Left lung (tissue), 10 donors: ENCODE results near the gene TFAP2B. TPM values are rescaled to one million over a fixed set of nuclear protein-coding genes. Genes with fewer than 3 reads are reported as not detected.
A peak's percentile ranks its signal among the peaks of the same experiment; 100 is the strongest.

Source experiments
- ATAC-seq: fragments of 200-7000 bp; cut with Tn5 transposase; one replicate; pipeline ENCODE4 v1.9.1; 2020; ENCODE audit warnings: moderate library complexity
- DNase-seq, 4 donors: peaks; one replicate each; pipeline ENCODE4 v3.0.0-alpha.2; 2013 to 2020
- H3K27ac ChIP-seq, 2 donors: fragments of 200-600 bp; sonication (generic) in 1 of 2; one replicate each; pipeline versions ENCODE4 v1.5.0 to v1.8.0; 2020 to 2021
- H3K27me3 ChIP-seq, 2 donors: fragments of 200-600 bp; sonication (generic) in 1 of 2; one replicate each; pipeline versions ENCODE4 v1.5.0 to v1.8.0; 2020 to 2021
- H3K36me3 ChIP-seq, 2 donors: fragments of 200-600 bp; sonication (generic) in 1 of 2; one replicate each; pipeline versions ENCODE4 v1.5.0 to v1.8.0; 2020 to 2021
- H3K4me1 ChIP-seq, 2 donors: fragments of 200-600 bp; one replicate each; pipeline ENCODE4 v1.8.0; 2021
- H3K4me3 ChIP-seq, 2 donors: fragments of 200-600 bp; sonication (generic) in 1 of 2; one replicate each; pipeline versions ENCODE4 v1.5.0 to v1.8.0; 2020 to 2021; ENCODE audit warnings: mild to moderate bottlenecking in 1 of 2
- H3K9me3 ChIP-seq, 2 donors: fragments of 200-600 bp; sonication (generic) in 1 of 2; one replicate each; pipeline versions ENCODE4 v1.5.0 to v1.8.0; 2020 to 2021
- CTCF ChIP-seq, 2 donors: fragments of 200-600 bp; sonication (generic) in 1 of 2; IDR thresholded peaks; one replicate each; pipeline versions ENCODE4 v1.5.0 to v1.8.0; 2021; ENCODE audit warnings: antibody characterized with exemption in 2 of 2
- intact Hi-C, 2 donors: fragments of 100-400 bp; cut with DNase I; formaldehyde crosslinking; loops; one replicate each; pipeline versions ENCODE4 v1.11.2 to v1.14.2; 2022
- polyA plus RNA-seq, 6 donors: library from polyadenylated mRNA; unstranded; fragments of 120-200 nt; gene quantifications; one replicate each; pipeline ENCODE4 v1.2.1, GENCODE V29; 2013; ENCODE audit not compliant: insufficient read length in 6 of 6
- total RNA-seq, 2 donors: library from RNA; stranded (reverse); fragmentation: NEBNext Ultra II Directional; extraction: Animal tissue kit (Norgen Biotek cat#: 25700); gene quantifications; one replicate each; pipeline ENCODE4 v1.2.1, GENCODE V29; 2021
- donor health status: DM: no; HTN: yes; CAD: no.
- donor health status: DM: no; HTN: no; CAD: no.

The TFAP2B gene
- total and polyA plus RNA-seq, 8 donors: 0.04 to 0.82 (median 0.08) TPM; not detected in 4

GRCh38 chr6:50850223-50851048 lies 31.8 kb downstream of the TFAP2B start:
- DNase-seq (peak in 1 of 4 donors; percentile 63), ATAC-seq (peak; percentile 48)
- intact Hi-C loops: no loop called here
- Histone ChIP-seq H3K4me3 (no peak overlapping the region), H3K4me1 (no peaks in the 10 kb centered on the region), H3K27ac (no peak overlapping the region), H3K36me3 (no peaks in the 10 kb centered on the region), H3K9me3 (no peaks in the 10 kb centered on the region), H3K27me3 (peaks cover 69 to 83% of the 10 kb centered on the region in 2 donors)
- no peak for TF ChIP-seq CTCF (IDR thresholded peaks at IDR 0.05)

GRCh38 chr6:50851049-50851845 lies 32.6 kb downstream of the TFAP2B start:
- H3K27ac ChIP-seq: no peak overlapping the region
- H3K4me3 ChIP-seq: no peak overlapping the region
- intact Hi-C loops: no loop called here
- TF ChIP-seq CTCF (IDR thresholded peaks at IDR 0.05): no peak
- no peaks in the 10 kb centered on the region for H3K4me1 ChIP-seq
- ATAC-seq (no peak), DNase-seq (no peak)
- no peaks in the 10 kb centered on the region for H3K36me3 ChIP-seq
- H3K27me3 ChIP-seq: peaks cover 60 to 74% of the 10 kb centered on the region in 2 donors
- no peaks in the 10 kb centered on the region for H3K9me3 ChIP-seq

- Histone ChIP-seq H3K27me3 (peaks cover 35 to 48% of the 10 kb centered on the region in 2 donors), H3K9me3 (no peaks in the 10 kb centered on the region), H3K4me3 (no peak overlapping the region), H3K27ac (no peak overlapping the region), H3K4me1 (no peaks in the 10 kb centered on the region), H3K36me3 (no peaks in the 10 kb centered on the region)
- intact Hi-C loops: no loop called here
- ATAC-seq: no peak
- no peak for TF ChIP-seq CTCF (IDR thresholded peaks at IDR 0.05)
- DNase-seq: no peak
Measured at GRCh38 chr6:50853939-50854338, 35.3 kb downstream of the TFAP2B start.

GRCh38 chr6:50861692-50862091 lies 43.0 kb downstream of the TFAP2B start:
- Histone ChIP-seq H3K4me1 (no peaks in the 10 kb centered on the region), H3K27me3 (no peaks in the 10 kb centered on the region), H3K27ac (no peak overlapping the region), H3K36me3 (no peaks in the 10 kb centered on the region), H3K4me3 (no peak overlapping the region), H3K9me3 (no peaks in the 10 kb centered on the region)
- ATAC-seq: no peak
- no peak for TF ChIP-seq CTCF (IDR thresholded peaks at IDR 0.05)
- intact Hi-C loops: no loop called here
- DNase-seq: no peak

GRCh38 chr6:50862176-50862575 lies 43.5 kb downstream of the TFAP2B start:
- ATAC-seq: no peak
- no peaks in the 10 kb centered on the region for H3K4me1 ChIP-seq
- intact Hi-C loops: no loop called here
- no peak overlapping the region for H3K4me3 ChIP-seq
- no peak for TF ChIP-seq CTCF (IDR thresholded peaks at IDR 0.05)
- no peaks in the 10 kb centered on the region for H3K27me3 ChIP-seq
- H3K27ac ChIP-seq: no peak overlapping the region
- DNase-seq: no peak
- H3K9me3 ChIP-seq: no peaks in the 10 kb centered on the region
- no peaks in the 10 kb centered on the region for H3K36me3 ChIP-seq
